Left ventricle myocardium superior (tissue), 1 donor: ENCODE data around the gene ST6GAL1. TPM values are rescaled to one million over a fixed set of nuclear protein-coding genes. Genes with fewer than 3 reads are reported as not detected.
"Not testable (repeated sequence)": the region's sequence is repeated elsewhere in the genome, so short reads cannot be mapped to it uniquely, and the experiment has no call there.

Experiments
- ATAC-seq: fragments of 200-7000 bp; cut with Tn5 transposase; one replicate; pipeline ENCODE4 v1.9.1; 2020; ENCODE audit warnings: mild to moderate bottlenecking, moderate library complexity
- DNase-seq: peaks from one replicate; pipeline ENCODE4 v3.0.0-alpha.2; 2020
- intact Hi-C: fragments of 100-400 bp; cut with micrococcal nuclease; formaldehyde crosslinking; loops from one replicate; pipeline ENCODE4 v1.11.0; 2022
- total RNA-seq: library from RNA; stranded (reverse); fragmentation: NEBNext Ultra II Directional; extraction: Animal tissue kit (Norgen Biotek cat#: 25700); gene quantifications from one replicate; pipeline ENCODE4 v1.2.1, GENCODE V29; 2021
- donor health status: DM: no; HTN: yes; CAD: no; lungs with severe emphysema.

ST6GAL1 gene
- total RNA-seq, 1 donor from 2014 or later, result 75.9 TPM

- no peak for DNase-seq
- no peak for ATAC-seq
- intact Hi-C loops, result no loop called here
Observed at GRCh38 chr3:187027531-187028278, 97.4 kb downstream of the ST6GAL1 start.

- ATAC-seq, result no peak
- DNase-seq, result no peak
- intact Hi-C loops, result no loop called here
Observed at GRCh38 chr3:187031934-187032333, 101.6 kb downstream of the ST6GAL1 start.

DNA sequence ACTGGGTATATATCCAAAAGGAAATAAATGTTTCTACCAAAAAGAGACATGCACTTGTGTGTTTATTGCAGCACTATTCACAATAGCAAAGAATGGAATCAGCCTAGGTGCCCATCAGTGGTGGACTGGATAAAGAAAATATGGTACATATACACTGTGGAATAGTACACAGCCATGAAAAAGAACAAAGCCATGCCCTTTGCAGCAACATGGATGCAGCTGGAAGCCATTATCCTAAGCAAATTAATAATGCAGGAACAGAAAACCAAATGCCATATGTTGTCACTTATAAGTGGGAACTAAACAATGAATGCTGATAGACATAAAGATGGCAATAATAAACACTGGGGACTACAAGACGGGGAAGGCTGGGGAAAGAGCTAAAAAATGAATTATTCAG is 106.1 kb downstream of the ST6GAL1 start:
- ATAC-seq, result no peak
- intact Hi-C loops, result no loop called here
- DNase-seq, result no peak

GRCh38 chr3:187039100-187039722 is 108.9 kb downstream of the ST6GAL1 start:
- no peak for DNase-seq
- peak; percentile 78 for ATAC-seq
- intact Hi-C loops, result no loop called here

DNA sequence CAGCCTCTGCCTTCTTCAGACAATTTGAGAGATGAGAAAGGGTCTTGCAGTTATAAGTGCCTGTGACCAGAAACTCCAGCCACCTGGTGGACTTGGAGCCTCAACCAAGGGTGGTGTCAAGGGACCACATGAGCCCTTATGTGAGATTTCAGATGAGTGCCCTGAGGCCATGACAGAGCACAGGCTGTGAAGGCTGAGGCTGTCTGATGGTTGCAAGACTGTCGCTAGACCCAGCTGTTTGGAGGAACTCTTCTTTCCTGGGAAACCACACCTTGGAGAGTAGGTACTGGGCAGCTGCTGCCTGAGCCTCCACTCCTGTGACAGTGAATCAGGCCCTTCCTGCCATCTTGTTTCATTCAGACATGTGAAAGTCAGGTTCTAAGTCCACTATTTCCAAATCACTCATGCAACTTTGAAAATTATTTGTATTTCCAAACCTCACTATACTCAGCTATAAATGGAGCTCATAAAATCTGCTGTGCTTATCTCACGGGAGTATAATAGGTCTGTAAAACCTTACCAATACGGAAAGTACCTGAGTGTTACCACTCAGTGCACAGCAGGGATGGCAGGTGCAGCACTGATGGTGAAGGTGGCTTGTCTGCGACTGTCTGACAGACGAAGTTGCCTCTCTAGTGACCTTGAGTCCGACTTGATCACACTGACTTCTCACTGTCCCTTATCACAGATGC is 109.5 kb downstream of the ST6GAL1 start:
- DNase-seq (no peak), ATAC-seq (peak; percentile 22)
- intact Hi-C loops, result no loop called here

DNA sequence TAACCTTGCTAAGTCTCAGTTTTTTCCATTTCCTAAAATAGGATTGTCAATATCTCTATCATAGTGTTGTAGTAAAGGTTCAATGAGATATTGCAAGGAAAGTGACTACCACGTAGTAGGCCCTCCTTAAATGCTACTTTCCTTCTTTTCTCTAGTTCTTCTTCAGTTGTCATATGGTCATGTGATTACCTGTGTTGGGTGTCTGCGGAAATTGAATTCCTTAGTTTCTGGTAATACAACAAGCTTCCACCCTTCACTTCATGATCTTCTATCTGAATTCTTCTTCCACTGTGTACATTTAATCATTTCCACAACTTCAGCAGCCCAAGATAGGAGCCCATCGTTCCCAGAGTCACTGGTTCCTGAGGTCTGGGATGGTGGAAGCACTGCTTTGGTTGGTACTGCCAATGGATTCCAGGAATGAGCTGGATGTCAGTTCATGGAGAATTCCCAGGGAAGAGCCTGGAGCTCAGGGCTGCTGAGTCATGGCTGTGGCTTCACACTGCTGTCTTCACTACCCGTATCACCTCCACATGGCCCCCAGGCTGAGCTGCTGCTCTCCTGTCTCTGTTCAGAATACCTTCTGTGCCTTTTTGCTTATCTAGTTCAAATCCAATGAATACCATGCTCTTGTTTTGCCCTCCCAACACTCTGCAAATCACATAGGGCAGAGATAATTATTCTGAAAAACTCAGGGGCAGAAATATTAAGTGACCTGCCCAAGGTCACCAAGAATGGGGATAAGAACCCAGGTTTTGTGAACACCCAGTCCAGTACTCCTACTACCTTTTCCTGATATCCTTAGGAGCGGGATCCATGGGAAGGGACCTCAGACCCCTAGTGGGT is 110.4 kb downstream of the ST6GAL1 start:
- intact Hi-C loops, result no loop called here
- ATAC-seq (peak; percentile 33), DNase-seq (no peak)

- intact Hi-C loops, result no loop called here
- ATAC-seq, result peak; percentile 19
Observed at GRCh38 chr3:187041362-187042307, 111.3 kb downstream of the ST6GAL1 start.

GRCh38 chr3:187042346-187042745 is 112.0 kb downstream of the ST6GAL1 start:
- intact Hi-C loops, result no loop called here
- DNase-seq (no peak), ATAC-seq (no peak)

More at GRCh38 chr3:187041362-187042307, 111.3 kb downstream of the ST6GAL1 start:
- DNase-seq, result no peak

- intact Hi-C loops, result no loop called here
- ATAC-seq, result no peak
- DNase-seq, result no peak
Observed at GRCh38 chr3:187042874-187043458, 112.6 kb downstream of the ST6GAL1 start.

- no peak for ATAC-seq
- no peak for DNase-seq
- intact Hi-C loops, result no loop called here
Observed at GRCh38 chr3:187044206-187044605, 113.9 kb downstream of the ST6GAL1 start.

- peak; percentile 77 for DNase-seq
- intact Hi-C loops, result no loop called here
Observed at GRCh38 chr3:187044867-187045552, 114.7 kb downstream of the ST6GAL1 start.

DNA sequence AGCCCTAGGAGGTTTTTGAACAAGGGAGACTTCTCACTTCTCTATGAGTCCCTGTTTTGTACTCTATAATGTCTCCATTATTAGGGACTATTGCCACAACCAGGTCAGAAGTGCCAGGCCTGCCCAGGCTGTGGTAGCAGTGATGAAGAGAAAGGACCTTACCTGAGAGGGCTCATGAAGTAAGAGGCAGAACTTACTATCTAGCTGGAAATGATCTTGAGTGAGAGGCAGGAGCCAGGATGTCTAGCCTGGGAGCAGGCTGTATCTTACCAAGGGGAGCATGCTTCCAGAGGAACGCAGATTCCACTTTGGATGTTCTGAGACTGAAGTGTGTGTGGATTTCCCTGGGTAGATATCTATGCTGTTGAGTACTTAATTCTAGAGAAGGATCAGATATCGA is 115.7 kb downstream of the ST6GAL1 start:
- intact Hi-C loops, result no loop called here
- DNase-seq (no peak), ATAC-seq (no peak)

More at GRCh38 chr3:187044867-187045552, 114.7 kb downstream of the ST6GAL1 start:
- no peak for ATAC-seq

- intact Hi-C loops, result no loop called here
- DNase-seq (no peak), ATAC-seq (no peak)
Observed at GRCh38 chr3:187049462-187050101, 119.3 kb downstream of the ST6GAL1 start.

- intact Hi-C loops, result no loop called here
- no peak for ATAC-seq
- DNase-seq, result no peak
Observed at GRCh38 chr3:187051066-187051465, 120.7 kb downstream of the ST6GAL1 start.

- no peak for DNase-seq
- peak; percentile 63 for ATAC-seq
- intact Hi-C loops, result no loop called here
Observed at GRCh38 chr3:187051724-187052366, 121.5 kb downstream of the ST6GAL1 start.

DNA sequence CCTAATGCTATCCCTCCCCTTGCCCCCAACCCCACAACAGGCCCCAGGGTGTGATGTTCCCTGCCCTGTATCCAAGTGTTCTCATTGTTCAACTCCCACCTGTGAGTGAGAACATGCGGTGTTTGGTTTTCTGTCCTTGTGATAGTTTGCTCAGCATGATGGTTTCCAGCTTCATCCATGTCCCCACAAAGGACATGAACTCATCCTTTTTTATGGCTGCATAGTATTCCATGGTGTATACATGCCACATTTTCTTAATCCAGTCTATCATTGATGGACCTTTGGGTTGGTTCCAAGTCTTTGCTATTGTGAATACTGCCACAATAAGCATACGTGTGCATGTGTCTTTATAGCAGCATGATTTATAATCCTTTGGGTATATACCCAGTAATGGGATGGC is 122.1 kb downstream of the ST6GAL1 start:
- intact Hi-C loops, DNase-seq, ATAC-seq: not testable (repeated sequence)
